ENCODE measurements around the gene CFAP53.

Gene CFAP53

DNA sequence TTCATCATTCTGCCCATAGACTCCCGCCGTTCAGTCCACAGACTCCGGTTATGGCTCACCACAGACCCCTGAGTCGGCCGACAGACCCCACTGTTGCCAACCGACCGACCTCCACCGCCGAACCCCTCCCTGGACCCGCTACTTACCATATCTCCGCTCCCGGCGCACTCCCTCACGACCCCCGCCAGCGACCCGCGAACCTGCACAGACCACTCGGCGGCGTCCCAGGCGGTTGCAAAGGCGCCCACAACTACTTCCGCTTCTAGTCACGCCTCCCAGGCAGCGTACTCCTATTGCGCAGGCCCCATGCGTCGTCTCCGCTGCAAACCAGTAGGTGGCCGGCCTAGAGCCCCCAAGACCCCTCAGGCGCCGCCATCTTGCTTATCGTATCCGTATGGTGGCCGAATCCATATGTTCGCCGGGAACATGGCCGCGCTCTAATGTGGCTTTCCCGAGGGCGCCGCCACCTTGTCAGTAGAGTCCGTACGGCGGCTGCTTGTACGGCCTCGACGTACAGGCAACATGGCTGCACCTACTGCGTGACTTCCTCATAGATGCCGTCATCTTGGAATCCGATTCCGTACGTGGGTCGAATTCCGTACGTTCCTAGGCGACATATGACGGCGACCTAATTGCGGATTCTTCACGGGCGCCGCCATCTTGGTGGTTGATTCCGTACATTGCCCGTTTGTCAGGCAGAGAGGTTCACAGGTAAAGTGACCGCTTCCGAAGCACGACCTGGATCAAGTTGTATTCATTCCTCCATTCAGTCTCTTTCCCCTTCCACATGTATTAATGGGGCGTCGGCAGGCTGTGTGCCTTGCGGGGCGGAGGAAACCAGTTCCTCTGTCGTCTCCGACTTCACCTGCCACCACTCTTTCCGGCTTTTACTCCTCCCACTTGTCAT, 21.4 kb upstream of the CFAP53 start, which contains the start of gene CXXC1:
CXXC1 (minus strand) TSS at position 252 of the 907 bp plus-strand sequence; CDS start at position 149, 103 bp downstream.
- peak; percentile 93 for DNase-seq (ENCODE audit: low spot score)

DNA sequence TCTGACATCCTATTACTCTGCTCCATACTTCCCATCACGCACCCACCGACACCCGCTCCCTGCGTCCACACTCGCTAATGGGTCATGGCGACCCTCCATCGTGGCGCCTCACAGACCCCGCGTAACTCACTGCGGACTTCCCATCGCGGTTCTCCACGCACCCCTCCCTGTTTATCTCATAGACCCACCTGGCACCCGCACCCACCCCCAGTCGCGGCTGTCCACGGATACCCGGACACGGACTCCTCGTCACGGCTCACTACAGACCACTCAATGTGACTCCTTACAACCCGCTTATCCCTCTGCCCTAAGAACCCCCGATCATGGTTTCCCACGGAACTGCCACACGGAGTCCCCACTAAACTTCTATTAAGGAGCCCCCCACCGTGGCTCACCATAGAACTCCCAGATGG, 20.7 kb upstream of the CFAP53 start:
- DNase-seq (ENCODE audit: low spot score), result no peak

DNA sequence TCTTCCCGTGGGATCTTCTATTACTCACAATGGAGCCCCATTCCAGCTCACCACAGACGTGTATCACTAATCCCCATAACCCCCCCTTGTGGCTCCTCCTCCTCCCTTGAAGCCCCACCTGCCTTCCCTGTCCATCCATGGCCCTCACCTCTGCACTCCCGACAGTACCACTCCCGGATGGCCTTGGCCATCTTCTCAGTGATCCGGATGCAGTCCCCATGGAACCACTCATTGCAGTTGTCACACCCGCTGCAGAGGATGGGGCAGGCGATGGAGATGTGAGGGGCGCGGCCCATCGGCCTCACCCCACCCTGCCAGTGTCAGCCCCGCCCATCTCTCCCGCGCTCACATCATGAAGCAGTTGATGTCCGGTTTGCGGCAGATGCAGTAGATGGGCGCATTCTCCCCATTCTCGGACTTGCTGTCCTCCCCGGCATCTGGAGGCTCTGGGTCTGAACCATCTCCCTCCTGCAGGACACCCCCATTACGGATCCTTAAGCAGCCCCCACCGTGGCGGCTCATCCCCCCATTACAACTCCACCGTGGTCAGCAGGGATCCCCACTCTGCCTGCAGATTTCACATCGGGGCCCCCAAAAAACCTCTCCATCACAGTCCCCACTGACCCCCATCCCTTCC, 20.2 kb upstream of the CFAP53 start:
- no peak for DNase-seq (ENCODE audit: low spot score)

DNA sequence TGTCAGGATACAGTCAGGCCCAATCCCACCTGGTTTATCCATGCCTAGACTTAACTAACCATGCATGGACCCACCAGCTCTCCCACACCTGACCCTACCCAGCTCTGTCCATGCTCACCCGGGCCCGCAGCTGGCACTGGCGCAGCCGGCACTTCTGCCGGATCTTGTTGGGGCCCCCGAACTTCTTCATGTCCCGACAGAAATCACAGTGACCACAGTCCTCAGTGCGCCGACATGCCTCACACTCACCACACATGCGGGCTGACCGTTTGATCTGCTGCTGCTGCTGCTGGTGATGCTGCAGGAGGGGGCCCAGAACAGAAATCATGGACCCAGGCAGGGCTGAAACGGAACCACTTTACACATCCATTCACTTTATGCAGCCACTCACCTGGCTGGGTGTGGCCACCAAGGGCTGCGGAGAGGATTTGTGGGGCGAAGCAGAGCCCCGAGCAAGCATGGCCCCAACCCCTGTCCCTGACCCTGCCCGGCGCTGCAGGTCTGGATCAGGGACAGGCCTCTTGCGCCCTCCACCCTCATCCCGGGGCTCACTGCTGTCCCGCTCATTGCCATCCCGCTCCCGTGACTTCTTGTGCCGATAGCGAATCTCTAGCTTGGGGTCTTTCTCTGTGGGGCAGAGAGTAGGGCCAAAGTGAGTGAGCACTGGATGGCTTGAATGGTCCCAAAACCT, 19.5 kb upstream of the CFAP53 start:
- no peak for DNase-seq (ENCODE audit: low spot score)

DNA sequence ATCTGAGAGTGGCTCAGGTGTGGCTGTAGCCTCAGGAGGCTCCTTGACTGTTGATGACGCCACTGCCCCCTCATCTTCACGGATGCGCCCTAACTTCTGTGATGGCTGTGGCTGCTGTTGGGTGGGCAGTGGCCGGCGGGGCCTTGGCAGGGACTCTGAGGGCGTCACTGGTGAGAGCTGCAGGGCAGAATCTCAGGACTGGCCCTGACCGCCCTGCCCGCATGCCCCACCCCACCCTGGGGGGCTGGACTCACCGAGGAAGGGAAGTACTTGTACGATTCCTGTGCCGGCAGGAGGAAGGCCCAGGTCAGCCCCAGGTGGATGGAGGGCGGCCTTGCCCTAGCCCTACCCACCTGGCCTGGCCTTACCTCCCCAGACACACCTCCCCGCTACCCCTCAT, 18.8 kb upstream of the CFAP53 start:
- DNase-seq (ENCODE audit: low spot score), result no peak

DNA sequence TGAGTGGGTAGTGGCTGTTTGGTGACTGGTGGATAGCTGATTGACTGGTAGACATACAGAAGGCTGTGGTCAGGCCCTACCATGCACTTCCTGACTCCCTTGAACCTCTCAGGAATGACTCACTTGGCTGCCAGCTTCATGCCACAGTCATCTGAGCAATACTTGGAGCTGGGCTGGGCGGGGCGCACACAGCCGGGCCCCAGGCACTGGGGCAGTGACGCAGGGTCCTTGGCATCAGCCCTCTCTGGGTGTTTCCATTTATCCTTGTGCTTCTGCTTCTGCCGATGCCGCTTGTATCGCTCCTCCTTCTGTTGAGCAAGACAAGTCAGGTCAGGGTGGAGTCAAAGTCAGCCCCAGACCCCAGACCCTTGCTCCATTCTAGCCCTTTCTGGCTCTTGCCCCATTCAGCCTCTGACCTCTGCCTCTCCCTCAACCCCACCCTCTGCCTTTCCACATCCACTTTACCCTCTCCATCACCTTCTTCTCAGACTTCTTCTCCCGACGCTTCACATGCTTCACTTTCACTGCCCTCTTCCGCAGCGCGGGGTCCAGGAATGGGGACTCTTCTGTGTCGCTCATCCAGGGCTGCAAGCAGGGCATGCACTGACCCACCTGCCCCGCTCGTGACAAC, 18.1 kb upstream of the CFAP53 start:
- no peak for DNase-seq (ENCODE audit: low spot score)

DNA sequence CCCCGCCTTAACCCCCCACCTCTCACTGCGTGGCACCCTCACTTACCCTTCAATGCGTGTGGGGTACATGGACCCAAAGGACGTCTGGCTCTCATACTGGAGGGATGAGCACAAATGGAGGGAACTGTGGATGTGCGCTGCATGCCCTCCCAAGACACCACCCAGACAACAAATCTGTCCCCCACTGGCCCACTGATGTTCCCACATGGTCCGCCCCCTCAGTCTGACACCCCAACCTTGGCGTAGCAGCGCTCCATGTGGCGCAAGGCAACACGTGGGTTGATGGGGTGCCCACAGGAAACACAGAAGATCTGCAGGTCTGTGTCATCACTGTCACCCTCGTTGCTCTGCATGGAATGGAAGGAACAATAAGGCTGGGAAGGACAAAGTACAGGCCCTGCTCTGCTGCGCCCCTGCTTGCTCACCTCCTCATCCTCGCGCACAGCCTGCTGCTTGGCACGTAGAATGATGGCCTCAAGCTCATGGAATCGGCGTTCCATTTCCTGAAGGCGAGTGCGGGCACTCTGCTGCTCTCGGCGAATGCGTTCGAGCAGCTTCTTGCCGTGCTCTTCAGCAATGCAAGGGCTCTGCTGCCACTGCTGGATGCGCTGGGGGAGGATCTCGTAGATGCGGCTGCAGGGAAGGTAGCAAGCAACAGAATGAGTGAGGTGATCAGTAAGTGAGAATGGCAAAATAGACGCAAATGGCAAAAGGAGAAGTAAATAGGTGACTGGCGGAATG, 17.3 kb upstream of the CFAP53 start:
- no peak for DNase-seq (ENCODE audit: low spot score)

- DNase-seq (ENCODE audit: low spot score), result no peak
These were observed 16.4 kb upstream of the CFAP53 start for GRCh38 chr18:50282521-50283335.

GRCh38 chr18:50281972-50282520, 15.8 kb upstream of the CFAP53 start:
- DNase-seq (ENCODE audit: low spot score), result no peak

- DNase-seq (ENCODE audit: low spot score), result peak; percentile 97
These were observed 15.1 kb upstream of the CFAP53 start, which contains the start of gene MBD1 for GRCh38 chr18:50281295-50281971. Gene MBD1 (minus strand): TSS chr18:50281523. CDS start chr18:50279992, 1,531 bp downstream.

GRCh38 chr18:50280707-50281294, 14.5 kb upstream of the CFAP53 start:
- no peak for DNase-seq (ENCODE audit: low spot score)

DNA sequence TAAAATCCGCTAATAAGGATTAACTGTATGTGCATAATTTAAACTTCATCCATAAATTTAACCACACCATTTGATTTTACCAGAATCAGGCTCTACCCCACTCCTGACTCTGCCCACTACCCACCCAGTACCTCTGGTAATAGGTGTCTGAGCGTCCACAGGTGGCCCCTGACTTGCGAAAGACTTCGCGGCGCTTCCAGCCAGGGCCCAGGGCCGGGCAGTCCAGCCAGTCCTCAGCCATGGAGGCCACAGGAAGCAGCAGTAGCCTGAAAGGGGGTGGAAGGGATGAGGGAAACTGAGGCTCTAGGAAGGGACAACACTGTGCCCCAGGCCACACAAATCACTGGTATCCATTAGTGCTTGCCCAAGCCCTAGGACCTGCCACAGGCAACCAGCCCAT, 13.5 kb upstream of the CFAP53 start:
- DNase-seq (ENCODE audit: low spot score), result no peak

GRCh38 chr18:50277942-50278341, 11.6 kb upstream of the CFAP53 start:
- no peak for DNase-seq (ENCODE audit: low spot score)

DNA sequence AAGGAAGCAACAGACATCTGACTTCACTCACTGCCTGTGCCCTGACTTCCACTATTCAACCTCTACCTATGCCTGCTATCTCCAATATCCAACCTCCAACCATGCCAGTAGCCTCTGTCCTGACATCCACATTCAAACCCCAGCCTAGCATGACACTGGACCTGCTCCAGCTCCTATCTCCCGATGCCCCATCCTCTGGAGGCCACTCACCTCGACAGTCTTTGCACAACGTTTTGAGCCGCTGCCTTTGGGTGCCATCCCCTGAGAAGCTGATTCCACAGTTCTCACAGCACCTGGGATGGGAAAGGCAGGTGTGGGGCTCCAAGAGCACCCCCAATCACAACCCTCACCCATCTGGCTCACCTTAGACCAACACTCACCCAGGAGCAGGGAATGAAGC, 10.2 kb upstream of the CFAP53 start:
- no peak for DNase-seq (ENCODE audit: low spot score)

DNA sequence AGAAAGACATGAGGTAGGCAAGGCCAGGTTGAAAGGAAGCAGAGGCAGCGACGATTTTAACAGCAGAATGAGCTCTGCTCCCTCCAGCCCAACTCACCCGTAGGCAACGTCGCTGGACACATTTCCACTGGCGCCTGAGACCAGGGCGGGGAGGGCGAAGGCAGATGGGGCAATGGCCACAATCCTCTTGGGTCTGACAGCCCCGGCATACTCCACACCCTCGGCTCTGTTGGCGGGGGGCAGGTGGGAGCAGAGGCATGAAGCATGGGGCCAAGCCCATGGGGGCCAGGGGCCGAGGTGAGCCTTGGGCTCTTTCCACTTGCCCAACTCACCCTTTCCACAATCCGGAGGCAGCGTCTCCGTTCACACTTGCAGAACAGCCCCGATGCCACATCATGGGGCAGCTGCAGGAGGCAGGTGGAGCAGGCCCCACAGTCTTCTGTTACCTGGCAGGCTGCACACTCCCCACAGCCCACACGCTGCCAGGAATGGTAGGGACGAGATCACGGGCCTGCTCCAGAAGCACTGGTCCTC, 9.3 kb upstream of the CFAP53 start:
- DNase-seq (ENCODE audit: low spot score), result no peak

DNA sequence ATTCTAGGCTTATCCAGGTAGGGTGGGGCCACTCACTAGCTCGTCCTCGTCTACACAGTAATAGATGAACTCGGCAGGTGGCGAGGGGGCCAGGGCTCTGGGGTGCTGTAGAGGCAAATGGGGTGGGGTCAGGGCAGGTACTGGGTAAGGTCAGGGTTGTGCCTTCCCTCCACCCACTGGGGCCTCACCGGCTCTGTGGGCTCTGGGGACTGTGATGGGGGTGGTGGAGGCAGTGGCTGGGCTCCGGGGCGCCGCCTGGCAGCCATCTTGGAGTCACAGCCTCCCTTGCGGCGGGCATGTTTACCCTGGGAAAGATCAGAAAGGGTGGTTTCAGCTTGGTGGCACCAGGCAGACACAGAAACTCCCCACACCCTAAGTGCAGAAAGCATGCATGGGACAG, 8.6 kb upstream of the CFAP53 start:
- no peak for DNase-seq (ENCODE audit: low spot score)

GRCh38 chr18:50274044-50274442, 7.7 kb upstream of the CFAP53 start:
- DNase-seq (ENCODE audit: low spot score), result no peak

- DNase-seq (ENCODE audit: low spot score), result no peak
These were observed 7.1 kb upstream of the CFAP53 start for GRCh38 chr18:50273203-50274043.
